Islet of Langerhans (tissue), 1 donor: ENCODE measurements around the gene MROH9.
A peak's percentile ranks its signal among the peaks of the same experiment; 100 is the strongest.

ENCODE experiments used
- FAIRE-seq: peaks from one replicate; lab custom pipeline; 2011; peaks lifted over from hg19 to GRCh38; lab: Jason Lieb, UNC

Gene MROH9

GRCh38 chr1:170967042-170967910 is 31.9 kb downstream of the MROH9 start:
- peak; percentile 97 for FAIRE-seq

DNA sequence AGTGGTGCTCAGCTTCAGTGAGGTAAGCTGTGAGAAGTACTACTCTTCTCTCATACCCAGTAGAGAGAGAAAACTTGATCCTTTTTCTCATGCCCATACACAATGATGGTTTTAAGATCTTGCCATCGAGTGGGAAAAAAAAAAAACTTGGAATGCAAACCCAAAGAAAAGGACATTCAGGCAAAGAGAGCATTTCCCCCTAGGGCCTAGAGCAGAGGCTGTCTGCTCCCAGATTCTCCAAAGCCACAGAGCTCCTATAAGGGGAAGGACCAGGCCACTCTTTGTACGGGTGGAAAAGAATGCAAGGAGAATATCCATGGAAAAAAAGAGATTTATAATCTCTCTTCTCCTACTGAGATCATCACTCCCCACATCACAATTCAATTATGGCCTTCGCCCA is 34.9 kb downstream of the MROH9 start:
- FAIRE-seq: no peak

- FAIRE-seq: no peak
Measured at GRCh38 chr1:170978371-170978910, 43.1 kb downstream of the MROH9 start.

- no peak for FAIRE-seq
Measured at GRCh38 chr1:170985406-170985805, 50.1 kb downstream of the MROH9 start.

- no peak for FAIRE-seq
Measured at GRCh38 chr1:170986901-170987300, 51.6 kb downstream of the MROH9 start.

DNA sequence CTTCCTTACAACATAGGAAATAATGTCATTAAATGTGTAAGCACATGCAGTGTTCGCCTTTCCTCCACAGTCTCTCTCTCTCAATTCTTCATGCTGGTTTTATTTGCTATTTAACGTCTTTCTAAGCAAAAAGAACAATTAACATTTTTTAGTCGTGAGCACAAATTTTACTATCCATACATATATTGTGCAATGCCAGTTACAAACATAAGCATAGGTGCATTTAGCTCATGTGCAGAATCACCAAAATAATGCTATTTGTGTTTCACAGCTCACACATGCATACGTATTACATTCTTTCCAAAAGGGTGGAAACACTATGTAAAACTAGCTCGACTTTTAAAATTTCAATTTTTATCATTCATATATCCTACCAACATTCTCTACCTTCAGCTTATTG is 52.1 kb downstream of the MROH9 start:
- no peak for FAIRE-seq

- FAIRE-seq: no peak
Measured at GRCh38 chr1:170993151-170993550, 57.8 kb downstream of the MROH9 start.

GRCh38 chr1:170993717-170994116 is 58.4 kb downstream of the MROH9 start:
- FAIRE-seq: no peak

DNA sequence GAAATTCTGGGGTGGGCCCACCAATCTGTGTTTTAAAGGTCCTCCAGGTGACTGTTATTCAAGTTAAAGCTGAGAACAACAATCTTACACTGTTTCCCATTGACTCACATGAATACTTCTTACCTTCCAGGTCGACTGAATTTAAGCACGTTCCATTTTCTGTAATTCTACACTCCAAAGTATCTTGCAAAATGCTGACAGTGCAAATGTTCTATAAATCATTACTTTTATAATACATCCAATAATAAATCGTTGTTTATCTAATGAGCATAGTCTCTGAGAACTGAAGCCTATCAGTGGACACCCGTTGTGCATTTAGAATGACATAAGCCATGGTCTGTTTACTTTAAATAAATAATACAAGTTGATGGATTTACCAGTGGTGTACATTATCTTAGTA is 79.5 kb downstream of the MROH9 start:
- no peak for FAIRE-seq

DNA sequence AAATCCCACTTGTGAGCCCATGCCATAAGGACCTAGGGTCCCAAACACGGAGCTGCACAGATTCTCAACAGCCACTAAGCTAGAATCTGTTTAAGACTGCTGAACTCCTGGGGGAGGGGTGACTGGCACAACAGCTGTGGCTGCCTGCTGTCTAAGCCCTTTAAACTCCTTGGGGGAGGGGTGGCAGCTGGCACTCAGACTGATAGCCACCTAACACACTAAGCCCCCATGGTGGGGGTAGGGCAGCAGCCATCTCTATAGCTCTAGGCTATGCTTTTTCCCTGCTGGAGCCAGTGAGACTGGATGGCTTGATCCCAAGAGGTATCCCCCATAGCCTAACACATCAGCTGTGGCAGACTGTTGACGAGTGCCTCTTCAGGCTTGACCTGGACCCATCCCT is 82.1 kb downstream of the MROH9 start:
- no peak for FAIRE-seq

DNA sequence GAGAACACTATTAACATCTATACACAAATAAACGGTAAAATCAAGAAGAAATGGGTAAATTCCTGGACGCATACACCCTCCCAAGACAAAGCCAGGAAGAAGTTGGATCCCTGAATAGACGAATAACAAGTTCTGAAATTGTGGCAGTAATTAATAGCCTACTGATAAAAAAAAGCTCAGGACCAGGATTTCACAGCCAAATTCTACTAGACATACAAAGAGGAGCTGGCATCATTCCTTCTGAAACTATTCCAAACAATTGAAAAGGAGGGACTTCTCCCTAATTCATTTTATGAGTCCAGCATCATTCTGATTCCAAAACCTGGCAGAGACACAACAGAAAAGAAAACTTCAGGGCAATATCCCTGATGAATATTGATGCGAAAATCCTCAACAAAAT is 84.6 kb downstream of the MROH9 start:
- no peak for FAIRE-seq

- FAIRE-seq: no peak
Measured at GRCh38 chr1:171032822-171033702, 97.7 kb downstream of the MROH9 start.

DNA sequence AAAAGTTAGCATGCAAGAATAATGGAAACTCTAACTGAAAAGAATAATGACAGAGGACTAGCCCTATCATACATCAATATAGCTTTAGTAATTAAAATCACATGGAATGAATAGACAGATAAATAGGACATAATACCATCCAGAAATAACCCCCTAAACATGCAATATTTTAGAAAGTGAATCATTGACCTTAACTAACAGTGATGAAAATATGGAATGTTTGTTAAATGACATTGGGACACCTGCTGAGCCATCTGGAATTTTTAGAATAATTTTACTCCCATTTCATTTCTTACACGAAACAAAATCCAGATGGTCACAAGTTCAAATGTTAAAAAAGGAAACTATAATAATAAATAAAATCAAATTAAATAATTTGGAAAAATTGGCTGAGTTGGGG is 102.3 kb downstream of the MROH9 start:
- FAIRE-seq: no peak

DNA sequence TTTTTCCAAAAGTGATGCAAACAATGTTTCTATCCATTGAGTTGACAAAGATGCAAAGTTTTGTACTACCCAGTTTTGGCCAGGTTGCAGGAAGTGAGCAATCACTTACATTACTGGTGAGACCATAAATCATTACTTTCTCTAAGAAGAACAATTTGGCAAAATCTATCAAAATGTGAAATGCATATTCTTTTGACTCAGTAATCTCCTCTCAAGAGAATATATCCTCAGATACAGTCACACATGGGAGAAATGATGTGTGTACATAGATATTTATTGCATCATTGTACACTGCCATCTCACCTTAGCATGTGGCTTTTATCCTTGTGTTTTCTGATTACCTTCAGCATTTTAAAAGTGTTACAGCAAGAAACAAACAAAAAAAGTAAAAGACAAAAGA is 103.0 kb downstream of the MROH9 start:
- no peak for FAIRE-seq

GRCh38 chr1:171048014-171048413 is 112.7 kb downstream of the MROH9 start:
- FAIRE-seq: no peak

DNA sequence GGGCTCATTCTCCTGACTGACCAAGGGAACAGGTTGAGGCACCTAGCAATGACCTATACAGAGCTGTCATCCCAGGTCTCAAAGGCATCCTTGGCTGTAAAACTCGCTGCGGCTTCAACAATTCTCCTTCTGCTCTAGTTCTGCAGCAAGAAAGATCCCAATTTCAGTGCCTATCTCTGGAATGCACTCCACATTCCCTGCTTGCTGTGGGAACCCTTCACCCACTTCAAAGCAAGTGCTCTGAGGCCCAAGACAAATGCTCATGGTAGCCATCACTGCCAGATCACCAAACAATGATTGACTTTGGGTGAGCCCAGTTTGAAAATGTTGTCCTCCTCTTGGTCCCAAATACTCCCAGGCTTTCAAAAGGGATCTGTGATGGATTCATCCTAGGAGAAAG is 117.6 kb downstream of the MROH9 start:
- FAIRE-seq: no peak

DNA sequence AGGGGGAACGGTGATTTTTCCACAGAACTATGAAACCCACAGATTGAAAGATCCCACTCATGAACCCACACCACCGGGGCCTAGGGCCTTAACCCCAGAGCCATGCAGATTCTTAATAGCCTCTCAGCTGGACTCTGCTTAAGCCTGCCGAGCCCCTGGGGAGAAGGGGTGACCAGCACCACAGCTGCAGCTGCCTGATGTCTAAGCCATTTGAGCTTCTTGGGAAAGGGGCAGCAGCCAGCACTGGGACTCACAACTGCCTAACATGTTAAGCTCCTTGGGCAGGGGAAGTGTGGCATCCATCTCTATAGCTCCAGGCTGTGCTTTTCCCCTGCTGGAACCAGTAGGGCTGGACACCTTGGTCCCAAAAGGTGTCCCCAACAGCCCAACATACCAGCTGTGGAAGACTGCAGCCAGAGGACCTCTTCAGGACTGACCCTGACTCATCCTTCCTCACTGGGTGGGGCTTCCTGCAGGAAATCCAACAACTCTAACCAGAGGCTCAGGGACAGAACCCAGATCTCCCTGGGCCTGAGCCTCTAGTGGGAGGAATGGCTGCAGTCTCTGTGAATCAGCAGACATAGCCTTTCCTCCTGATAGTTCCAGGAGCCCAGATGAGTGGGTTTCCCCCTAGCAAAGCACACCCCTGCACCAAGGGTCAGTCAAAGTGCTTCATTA is 120.8 kb downstream of the MROH9 start:
- FAIRE-seq: no peak

GRCh38 chr1:171061425-171062143 is 126.2 kb downstream of the MROH9 start:
- FAIRE-seq: no peak

DNA sequence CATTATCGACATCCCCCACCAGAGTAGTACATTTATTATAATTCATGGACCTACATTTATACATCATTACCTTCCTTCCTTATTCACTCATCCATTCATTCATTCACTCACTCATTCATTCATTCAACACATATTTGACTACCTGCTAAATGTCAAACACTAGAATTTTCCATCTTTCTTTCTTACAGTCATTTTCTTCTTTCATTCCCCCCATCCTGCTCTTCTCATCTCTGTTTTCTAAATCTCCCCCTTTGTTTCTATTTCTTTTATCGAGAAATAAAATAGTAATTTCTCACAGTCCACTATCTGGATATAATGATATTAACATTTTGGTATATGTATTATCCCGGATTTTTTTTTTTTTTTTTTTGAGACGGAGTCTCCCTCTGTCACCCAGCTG is 127.6 kb downstream of the MROH9 start:
- no peak for FAIRE-seq

DNA sequence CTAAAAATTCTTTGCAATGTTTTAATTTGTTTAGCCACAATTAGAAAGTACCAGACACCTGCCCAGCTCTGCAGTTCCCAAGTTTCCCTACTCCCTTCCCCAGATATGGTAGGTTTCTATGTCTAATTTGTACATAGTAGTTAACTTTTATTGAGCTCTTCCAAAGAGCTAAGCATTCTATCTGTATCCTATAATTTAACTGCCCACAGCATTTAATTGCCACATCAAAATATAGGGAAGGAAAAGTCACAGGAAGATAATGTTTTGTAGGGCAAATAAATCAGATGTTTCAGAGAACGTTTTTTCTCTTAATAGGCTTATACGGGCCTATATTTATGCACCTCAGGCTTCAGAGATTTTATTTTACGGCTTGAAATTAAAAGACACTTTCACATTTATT is 139.7 kb downstream of the MROH9 start:
- FAIRE-seq: no peak

GRCh38 chr1:171081314-171081753 is 146.0 kb downstream of the MROH9 start:
- FAIRE-seq: peak; percentile 98

DNA sequence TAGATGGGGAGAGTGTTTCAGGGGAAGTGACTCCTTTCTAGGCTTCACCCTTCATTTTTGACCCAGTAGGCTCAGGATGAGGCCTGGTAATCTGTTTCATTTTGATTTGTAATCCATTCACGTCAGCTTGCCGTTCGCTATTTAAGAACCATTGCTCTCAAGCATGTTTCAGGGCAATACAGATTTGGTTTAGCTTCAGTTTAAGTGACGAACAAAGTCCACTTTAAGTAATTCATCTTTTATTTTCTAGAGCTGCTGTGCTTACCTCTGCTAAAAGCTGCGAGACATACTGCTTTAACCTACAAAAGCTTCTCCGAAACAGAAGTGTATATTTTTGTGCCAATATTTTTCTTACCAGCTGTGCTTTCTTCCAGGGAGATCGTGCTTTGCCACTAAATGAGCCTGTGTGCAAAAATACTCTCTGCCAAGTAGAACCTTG is 146.4 kb downstream of the MROH9 start:
- FAIRE-seq: no peak
